ENCODE data around the gene UBE2B.
A peak's percentile ranks its signal among the peaks of the same experiment; 100 is the strongest.

UBE2B gene

DNA sequence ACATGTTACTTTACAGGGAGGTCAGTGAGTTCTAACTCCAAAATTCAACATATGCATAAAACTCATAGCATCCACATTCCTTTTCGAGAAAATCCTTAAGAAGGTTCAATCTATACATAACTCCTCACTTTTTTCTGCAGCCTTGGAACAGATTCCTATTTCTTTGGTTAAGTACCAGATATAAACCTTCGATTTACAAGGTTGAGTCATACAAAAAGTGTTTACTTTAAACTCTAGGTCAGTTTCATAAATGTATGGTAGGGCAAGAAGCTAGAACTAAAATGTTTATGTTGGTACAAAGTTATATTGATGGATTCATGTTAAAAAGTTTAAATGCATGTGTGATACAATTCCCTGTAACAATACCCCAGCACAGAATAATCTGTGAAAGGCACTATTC, 20.9 kb downstream of the UBE2B start:
- TF ChIP-seq TCF12 (IDR thresholded peaks at IDR 0.05; ENCODE audit: low read depth) (no peak), EP300 (IDR thresholded peaks at IDR 0.05; ENCODE audit: borderline replicate concordance) (no peak), FOXM1 (IDR thresholded peaks at IDR 0.05; ENCODE audit: borderline replicate concordance, low read depth) (no peak), EGR1 (IDR thresholded peaks at IDR 0.05) (no peak), TEAD4 (IDR thresholded peaks at IDR 0.05) (no peak), NFIC (IDR thresholded peaks at IDR 0.05) (no peak), RAD21 (IDR thresholded peaks at IDR 0.05; ENCODE audit: low read depth) (no peak), CREB1 (IDR thresholded peaks at IDR 0.05; ENCODE audit: low read depth) (no peak)

DNA sequence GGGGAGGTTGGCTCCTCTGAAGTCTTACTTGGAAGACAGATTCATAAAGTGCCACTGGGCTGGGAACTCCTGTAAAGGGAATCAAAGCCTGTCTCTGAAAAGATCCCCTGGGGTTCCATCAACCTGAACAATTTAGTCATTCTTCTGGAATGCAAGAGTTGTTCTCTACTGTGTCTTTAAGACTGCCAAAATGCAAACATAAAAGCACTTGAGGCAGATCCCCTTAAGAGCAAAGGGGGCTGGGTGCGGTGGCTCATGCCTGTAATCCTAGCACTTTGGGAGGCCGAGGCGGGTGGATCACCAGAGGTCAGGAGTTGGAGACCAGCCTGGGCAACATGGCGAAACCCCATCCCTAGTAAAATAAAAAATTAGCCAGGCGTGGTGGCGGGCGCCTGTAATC, 23.6 kb downstream of the UBE2B start:
- TF ChIP-seq TAF1 (IDR thresholded peaks at IDR 0.05; ENCODE audit: low read depth) (no peak), RAD21 (IDR thresholded peaks at IDR 0.05; ENCODE audit: low read depth) (no peak), TCF12 (IDR thresholded peaks at IDR 0.05; ENCODE audit: low read depth) (no peak), EGR1 (IDR thresholded peaks at IDR 0.05) (no peak), CREB1 (IDR thresholded peaks at IDR 0.05; ENCODE audit: low read depth) (no peak), ZBTB7A (IDR thresholded peaks at IDR 0.05; ENCODE audit: low read depth) (no peak), FOXM1 (IDR thresholded peaks at IDR 0.05; ENCODE audit: borderline replicate concordance, low read depth) (no peak), NFIC (IDR thresholded peaks at IDR 0.05) (no peak), CEBPB (IDR thresholded peaks at IDR 0.05) (no peak), YY1 (IDR thresholded peaks at IDR 0.05; ENCODE audit: low read depth) (no peak), TEAD4 (IDR thresholded peaks at IDR 0.05) (no peak), EP300 (IDR thresholded peaks at IDR 0.05; ENCODE audit: borderline replicate concordance) (no peak)
- TF ChIP-seq, protein P1, sequence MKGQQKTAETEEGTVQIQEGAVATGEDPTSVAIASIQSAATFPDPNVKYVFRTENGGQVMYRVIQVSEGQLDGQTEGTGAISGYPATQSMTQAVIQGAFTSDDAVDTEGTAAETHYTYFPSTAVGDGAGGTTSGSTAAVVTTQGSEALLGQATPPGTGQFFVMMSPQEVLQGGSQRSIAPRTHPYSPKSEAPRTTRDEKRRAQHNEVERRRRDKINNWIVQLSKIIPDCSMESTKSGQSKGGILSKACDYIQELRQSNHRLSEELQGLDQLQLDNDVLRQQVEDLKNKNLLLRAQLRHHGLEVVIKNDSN (IDR thresholded peaks at IDR 0.05): no peak
- TF ChIP-seq, protein P2, sequence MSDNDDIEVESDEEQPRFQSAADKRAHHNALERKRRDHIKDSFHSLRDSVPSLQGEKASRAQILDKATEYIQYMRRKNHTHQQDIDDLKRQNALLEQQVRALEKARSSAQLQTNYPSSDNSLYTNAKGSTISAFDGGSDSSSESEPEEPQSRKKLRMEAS (IDR thresholded peaks at IDR 0.05): no peak
- TF ChIP-seq, protein P3, sequence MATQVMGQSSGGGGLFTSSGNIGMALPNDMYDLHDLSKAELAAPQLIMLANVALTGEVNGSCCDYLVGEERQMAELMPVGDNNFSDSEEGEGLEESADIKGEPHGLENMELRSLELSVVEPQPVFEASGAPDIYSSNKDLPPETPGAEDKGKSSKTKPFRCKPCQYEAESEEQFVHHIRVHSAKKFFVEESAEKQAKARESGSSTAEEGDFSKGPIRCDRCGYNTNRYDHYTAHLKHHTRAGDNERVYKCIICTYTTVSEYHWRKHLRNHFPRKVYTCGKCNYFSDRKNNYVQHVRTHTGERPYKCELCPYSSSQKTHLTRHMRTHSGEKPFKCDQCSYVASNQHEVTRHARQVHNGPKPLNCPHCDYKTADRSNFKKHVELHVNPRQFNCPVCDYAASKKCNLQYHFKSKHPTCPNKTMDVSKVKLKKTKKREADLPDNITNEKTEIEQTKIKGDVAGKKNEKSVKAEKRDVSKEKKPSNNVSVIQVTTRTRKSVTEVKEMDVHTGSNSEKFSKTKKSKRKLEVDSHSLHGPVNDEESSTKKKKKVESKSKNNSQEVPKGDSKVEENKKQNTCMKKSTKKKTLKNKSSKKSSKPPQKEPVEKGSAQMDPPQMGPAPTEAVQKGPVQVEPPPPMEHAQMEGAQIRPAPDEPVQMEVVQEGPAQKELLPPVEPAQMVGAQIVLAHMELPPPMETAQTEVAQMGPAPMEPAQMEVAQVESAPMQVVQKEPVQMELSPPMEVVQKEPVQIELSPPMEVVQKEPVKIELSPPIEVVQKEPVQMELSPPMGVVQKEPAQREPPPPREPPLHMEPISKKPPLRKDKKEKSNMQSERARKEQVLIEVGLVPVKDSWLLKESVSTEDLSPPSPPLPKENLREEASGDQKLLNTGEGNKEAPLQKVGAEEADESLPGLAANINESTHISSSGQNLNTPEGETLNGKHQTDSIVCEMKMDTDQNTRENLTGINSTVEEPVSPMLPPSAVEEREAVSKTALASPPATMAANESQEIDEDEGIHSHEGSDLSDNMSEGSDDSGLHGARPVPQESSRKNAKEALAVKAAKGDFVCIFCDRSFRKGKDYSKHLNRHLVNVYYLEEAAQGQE (IDR thresholded peaks at IDR 0.05; ENCODE audit: low read depth): no peak

DNA sequence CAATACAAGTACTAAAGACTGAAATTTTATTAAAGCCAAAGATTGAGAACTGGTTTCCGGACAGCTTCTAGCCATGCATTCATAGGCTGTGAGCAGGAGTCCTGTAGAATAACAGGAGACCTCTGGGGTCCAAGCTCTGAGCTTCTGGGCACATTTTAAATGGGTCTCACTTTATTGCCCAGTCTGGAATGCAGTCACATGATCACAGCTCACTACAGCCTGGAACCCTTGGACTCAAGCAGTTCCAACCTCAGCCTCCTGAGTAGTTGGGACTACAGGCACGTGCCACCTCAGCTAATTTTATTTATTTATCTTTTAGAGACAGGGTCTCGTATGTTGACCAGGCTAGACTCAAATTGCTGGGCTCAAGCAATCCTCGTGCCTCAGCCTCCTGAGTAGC, 24.9 kb downstream of the UBE2B start:
- TF ChIP-seq FOXM1 (IDR thresholded peaks at IDR 0.05; ENCODE audit: borderline replicate concordance, low read depth) (no peak), CEBPB (IDR thresholded peaks at IDR 0.05) (no peak), ZBTB7A (IDR thresholded peaks at IDR 0.05; ENCODE audit: low read depth) (no peak), CREB1 (IDR thresholded peaks at IDR 0.05; ENCODE audit: low read depth) (no peak), TAF1 (IDR thresholded peaks at IDR 0.05; ENCODE audit: low read depth) (no peak), RAD21 (IDR thresholded peaks at IDR 0.05; ENCODE audit: low read depth) (no peak), TCF12 (IDR thresholded peaks at IDR 0.05; ENCODE audit: low read depth) (no peak)
- TF ChIP-seq, protein P1 (IDR thresholded peaks at IDR 0.05): peak; percentile 29; the same call in 1 of the 2 replicates
- TF ChIP-seq, protein P3 (IDR thresholded peaks at IDR 0.05; ENCODE audit: low read depth): no peak

DNA sequence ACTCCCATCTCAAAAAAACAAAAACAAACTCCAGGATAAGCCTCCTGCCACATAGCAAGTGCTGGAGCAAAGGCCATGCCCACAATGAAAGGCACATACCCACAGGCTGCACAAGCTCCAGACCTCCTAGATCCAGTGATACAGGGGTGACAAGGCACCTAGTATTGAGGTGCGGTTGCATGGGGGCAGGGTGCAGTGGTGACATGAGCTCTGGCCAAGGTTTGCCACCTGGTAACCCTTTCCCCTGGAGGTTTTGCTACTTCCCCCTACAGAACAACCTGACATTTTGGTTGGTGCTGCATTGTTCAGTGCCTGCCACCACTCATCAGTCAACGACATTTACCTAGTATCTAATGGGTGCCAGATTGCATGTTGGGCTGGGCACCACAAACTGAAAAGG, 25.8 kb downstream of the UBE2B start:
- no peak for TF ChIP-seq TCF12 (IDR thresholded peaks at IDR 0.05; ENCODE audit: low read depth)

DNA sequence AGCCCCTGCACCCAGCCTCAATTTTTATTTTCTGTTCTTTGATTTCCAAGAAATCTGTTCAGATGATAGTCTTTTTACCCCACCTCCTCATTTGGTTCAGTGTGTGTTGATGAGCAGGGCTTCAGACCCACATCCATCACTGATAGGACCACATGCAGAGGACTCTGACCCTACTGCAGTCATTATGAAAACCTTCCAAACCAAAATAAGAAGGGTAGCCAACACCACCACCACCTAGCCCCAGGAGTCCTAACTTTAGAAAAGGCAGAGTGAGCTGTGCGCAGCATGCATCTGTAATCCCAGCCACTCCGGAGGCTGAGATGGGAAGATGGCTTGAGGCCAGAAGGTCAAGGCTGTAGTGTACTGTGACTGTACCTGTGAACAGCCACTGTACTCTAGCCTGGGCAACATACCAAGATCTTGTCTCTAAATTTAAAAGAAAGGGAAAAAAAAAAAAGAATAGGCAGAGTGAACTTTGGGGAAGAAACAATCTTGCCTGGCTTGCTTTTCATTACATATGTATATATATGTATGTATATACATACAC, 27.3 kb downstream of the UBE2B start:
- TF ChIP-seq, protein P3 (IDR thresholded peaks at IDR 0.05; ENCODE audit: low read depth): no peak
- TF ChIP-seq TEAD4 (IDR thresholded peaks at IDR 0.05) (no peak), NFIC (IDR thresholded peaks at IDR 0.05) (no peak), TAF1 (IDR thresholded peaks at IDR 0.05; ENCODE audit: low read depth) (no peak), TCF12 (IDR thresholded peaks at IDR 0.05; ENCODE audit: low read depth) (no peak), ZBTB7A (IDR thresholded peaks at IDR 0.05; ENCODE audit: low read depth) (no peak), EP300 (IDR thresholded peaks at IDR 0.05; ENCODE audit: borderline replicate concordance) (no peak), RAD21 (IDR thresholded peaks at IDR 0.05; ENCODE audit: low read depth) (no peak), FOXM1 (IDR thresholded peaks at IDR 0.05; ENCODE audit: borderline replicate concordance, low read depth) (no peak), EGR1 (IDR thresholded peaks at IDR 0.05) (no peak), CEBPB (IDR thresholded peaks at IDR 0.05) (no peak), YY1 (IDR thresholded peaks at IDR 0.05; ENCODE audit: low read depth) (no peak), CREB1 (IDR thresholded peaks at IDR 0.05; ENCODE audit: low read depth) (no peak)
- TF ChIP-seq, protein P2 (IDR thresholded peaks at IDR 0.05): no peak
- TF ChIP-seq, protein P1 (IDR thresholded peaks at IDR 0.05): no peak

Measured in Ishikawa (cell line).